GM18507 (cell line): ENCODE results near the gene HECW1.

Experiments used
- DNase-seq: peaks from one replicate; pipeline ENCODE4 v3.0.0; 2011; ENCODE audit warnings: low read depth; ENCODE audit not compliant: insufficient read length; ENCODE audit errors: extremely low spot score
- FAIRE-seq: peaks from 2 replicates; lab custom pipeline; 2011; peaks lifted over from hg19 to GRCh38; lab: Jason Lieb, UNC

Gene HECW1

DNA sequence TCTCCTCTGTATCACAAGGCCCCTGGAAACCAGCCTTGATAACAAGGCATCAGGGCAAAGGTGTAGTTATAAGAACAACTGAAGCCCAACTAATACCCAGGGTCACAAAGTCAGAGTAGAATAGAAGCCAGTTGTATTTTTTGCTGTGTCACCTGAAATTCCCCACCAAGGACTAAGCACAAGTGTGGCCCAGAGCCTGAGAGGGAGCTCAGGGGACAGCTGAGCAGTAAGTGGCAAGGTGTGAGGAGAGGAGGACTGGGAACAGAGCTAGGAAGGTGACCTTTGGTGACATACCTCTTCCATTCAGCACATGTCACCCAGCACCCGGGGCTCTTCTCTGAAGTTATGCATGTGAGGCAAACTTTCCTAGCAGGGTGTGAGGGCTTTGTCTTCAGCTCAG is 179.9 kb downstream of the HECW1 start:
- FAIRE-seq (no peak), DNase-seq (no peak)

DNA sequence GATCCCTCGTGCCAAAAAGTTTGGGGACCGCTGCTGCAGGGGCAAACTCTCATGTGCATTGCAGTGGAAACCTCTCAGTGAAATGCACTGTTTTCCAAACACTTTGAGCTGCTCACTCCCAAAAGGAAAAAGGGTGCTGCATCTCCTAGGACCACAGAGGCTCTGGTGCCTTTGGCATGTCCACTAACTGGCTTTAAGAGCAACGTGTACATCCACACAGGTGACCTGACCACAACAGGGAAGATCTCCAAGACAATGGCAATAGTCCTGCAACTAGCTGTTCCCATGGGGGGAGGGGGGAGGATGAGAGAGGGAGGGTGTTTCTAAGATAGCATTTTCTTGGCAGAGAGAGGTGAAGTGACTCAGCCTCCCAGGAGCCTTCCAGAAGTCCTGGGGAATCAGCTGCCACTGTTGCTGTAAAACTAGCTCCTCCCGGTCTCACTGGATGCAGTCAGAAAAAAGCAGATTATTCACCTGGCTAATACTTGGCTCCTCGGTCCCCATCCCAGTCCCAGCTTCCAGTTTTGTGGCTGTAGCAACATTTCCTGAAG is 181.7 kb downstream of the HECW1 start:
- DNase-seq (no peak), FAIRE-seq (no peak)

DNA sequence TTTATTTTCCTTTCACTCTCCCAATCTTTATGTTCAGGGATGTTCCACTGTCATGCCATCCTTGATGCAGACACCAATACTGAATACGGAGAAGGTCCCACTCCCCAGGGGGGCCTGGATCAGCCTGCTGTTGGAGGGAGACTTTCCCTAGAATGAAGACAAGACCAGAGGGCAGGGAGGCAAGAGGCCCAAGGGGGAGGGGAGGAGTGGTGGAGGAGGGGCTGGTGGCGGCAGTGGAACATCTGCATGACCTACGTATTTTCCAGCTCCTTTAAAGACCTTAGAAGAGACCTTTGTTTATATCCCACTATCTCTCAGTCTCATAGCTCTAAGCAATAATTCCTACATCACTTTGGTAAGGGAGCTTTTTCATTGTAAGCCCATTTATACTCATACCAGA is 183.0 kb downstream of the HECW1 start:
- DNase-seq (no peak), FAIRE-seq (no peak)

- no peak for DNase-seq
- FAIRE-seq = no peak
Observed at GRCh38 chr7:43296306-43296705, 183.9 kb downstream of the HECW1 start.

DNA sequence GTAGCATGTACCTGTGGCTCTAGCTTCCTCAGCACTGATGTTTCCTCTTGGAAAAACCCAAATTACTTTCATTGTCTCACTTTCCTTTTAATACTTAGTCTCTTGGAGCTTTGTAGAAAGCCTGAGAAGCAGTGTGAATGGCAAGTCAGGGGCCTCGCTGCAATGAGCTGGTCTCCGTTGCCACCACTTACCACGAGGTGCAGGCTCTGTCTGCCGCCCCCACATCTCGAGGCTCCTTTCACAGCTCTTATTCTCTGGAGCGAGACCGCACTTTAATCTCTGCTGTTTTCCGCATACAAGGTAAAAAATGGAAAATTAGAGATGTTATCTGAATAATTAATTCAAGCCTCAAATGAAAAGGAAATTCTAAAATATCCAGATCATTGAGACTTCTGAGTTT is 186.2 kb downstream of the HECW1 start:
- DNase-seq (no peak), FAIRE-seq (no peak)

DNA sequence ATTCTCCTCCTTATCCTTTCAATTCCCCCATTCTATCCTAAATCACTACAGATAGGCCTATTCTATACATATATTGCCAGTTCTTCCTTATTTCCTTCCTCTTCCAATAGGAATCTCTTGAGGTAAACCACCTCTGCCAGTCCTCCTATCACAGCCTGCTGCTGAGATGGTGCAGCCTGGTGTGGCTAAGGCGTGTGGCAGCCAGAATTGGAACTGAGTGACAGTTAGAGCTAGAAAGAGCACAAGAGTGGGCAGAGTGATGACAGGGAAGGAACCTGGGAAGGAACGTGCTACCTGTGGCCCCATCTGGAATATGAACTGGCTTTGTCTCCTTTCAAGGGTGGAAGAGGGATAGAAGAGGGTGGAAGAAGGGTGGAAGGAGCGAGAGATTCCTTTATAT is 187.7 kb downstream of the HECW1 start:
- no peak for DNase-seq

GRCh38 chr7:43302211-43302711 is 189.8 kb downstream of the HECW1 start:
- FAIRE-seq = no peak
- no peak for DNase-seq

More for the DNA sequence above, 187.7 kb downstream of the HECW1 start:
- FAIRE-seq = no peak

DNA sequence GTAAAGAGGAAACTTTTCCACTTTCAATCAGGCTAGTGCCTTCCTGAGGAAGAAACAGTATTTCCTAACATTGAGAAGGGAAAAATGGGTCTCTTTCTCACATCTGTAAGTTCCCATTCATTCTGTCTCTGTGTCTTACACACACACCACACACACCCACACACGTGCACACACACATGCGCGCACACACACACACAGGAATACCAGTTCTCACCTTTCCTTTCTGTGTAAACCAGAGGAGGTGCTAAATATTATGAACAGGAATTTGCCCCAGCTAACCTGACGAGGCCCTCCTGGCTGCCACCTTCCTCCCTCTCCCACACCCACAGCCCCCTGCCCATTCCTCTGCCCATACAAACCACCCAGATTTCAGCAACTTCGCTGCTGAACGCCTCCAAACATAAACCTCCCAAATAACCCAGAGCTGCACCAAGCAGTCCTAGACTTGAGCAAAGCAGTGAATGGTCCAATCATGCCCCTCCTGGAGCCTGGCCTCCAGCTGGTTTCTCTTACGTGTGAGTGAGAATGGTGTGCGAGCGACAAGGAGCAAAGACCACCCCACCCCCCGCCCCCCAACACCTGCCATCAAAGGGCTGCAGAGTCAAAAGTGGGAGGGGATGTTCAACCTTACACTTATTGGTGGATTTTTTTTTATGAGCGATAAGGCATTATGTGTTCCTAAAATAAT is 190.5 kb downstream of the HECW1 start:
- FAIRE-seq (no peak), DNase-seq (no peak)

GRCh38 chr7:43303740-43304241 is 191.3 kb downstream of the HECW1 start:
- FAIRE-seq (peak; percentile 33), DNase-seq (no peak)

DNA sequence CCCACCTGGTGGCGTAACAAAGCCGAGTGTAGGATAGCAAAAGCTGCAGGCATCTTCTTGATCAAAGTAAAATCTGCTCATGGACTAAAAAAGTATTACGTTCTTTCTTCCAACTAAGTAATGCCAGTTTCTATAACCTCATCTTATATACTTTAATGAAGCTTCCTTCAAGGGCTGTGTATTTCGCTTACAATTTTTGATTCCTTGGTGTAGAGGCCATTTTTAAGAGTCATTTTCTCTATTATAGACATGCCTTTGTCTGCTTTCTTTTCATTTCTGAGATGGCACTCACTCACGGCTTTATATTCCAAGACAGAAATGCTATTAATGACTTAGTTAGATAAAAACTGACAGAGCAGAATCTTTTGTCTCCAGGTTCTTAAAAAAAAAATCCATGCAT is 194.0 kb downstream of the HECW1 start:
- no peak for FAIRE-seq

DNA sequence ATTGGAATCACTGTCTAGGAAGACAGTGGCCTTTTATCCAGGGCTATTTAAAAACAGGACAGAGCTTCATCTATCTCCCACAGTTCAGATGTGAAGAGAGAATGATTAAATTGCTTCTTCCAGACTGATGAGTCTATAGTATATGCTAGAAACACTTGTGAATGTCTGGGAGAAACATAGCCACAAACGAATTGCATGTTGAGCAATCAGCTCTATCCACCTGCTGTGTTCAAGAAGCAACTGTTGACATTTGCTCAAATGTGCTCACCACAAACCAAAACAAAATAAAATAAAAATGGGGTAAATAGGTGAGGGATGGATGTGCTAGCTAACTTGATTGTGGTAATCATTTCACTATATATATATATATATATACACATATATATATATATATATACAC is 195.1 kb downstream of the HECW1 start:
- FAIRE-seq (no peak), DNase-seq (no peak)

More for the DNA sequence above, 194.0 kb downstream of the HECW1 start:
- no peak for DNase-seq

DNA sequence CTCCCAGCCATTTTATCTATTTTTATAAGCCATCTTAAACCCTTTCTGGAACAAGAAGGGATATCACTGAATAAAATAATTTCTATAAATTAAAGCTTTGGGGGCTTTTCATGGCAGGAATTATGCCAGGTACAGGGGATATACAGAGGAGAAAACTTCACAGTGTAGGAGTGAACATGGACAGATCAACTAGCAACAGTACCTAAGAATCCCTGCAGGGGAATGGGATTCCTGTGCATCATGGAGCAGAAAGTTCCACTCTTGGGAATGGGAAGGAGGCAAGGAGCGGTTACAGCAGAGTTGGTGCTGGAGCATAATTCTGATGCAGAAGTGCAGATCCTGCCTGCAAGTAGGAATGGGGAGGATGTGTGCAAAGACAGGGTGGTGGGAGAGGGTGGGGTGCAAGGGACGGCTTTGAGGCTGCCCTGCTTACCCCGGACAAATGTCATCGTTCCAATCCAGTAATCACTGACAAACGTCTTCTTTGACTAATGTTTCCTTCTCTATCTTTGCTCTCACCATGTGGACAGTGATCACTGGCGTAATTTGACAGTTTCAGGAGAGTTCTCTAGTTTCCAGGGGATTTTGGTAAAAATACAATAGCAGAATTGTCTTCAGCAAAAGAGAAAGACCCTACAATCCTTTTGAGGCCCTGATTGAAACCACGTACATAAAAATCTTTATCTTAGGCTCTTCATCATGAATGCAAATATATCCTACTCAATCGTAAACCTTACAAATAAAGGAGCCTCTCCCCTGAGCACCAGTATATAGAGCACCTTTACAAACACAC is 196.7 kb downstream of the HECW1 start:
- FAIRE-seq (no peak), DNase-seq (no peak)

DNA sequence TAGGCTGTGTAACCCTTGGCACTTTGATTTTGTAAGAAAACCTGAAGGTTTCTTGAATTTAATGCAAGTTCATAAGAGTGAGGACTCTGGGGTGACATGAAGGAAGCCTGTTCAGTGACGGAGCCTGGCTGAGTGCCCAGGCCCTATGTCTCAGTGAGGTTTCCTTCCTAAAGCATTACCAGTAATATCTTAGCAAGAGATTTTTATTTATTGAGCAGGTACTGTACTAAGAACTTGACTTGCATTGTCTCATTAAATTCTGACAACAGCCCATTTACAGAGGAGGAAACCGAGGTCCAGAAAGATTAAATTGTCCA is 197.2 kb downstream of the HECW1 start:
- FAIRE-seq (peak; percentile 33), DNase-seq (no peak)

DNA sequence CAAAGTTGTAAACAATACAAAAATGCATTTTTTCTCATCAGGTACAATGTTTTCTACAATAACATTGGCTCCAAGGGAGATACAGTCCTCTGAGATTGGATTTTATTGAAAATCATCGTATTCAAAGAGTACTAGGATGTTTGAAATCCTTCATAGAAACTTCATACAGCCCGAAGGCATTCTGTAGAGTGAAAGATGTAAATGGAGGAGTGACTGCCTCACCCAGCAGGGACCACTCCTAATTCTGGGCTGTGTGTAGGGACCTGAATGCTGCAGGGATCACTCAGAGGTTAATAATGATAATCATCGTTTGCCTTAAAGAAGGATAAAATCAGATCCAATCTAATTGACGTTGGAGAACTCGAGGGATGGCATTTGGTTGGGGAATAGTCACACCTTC is 198.6 kb downstream of the HECW1 start:
- no peak for FAIRE-seq
- no peak for DNase-seq

- DNase-seq (no peak), FAIRE-seq (no peak)
Observed at GRCh38 chr7:43311694-43312093, 199.2 kb downstream of the HECW1 start.

DNA sequence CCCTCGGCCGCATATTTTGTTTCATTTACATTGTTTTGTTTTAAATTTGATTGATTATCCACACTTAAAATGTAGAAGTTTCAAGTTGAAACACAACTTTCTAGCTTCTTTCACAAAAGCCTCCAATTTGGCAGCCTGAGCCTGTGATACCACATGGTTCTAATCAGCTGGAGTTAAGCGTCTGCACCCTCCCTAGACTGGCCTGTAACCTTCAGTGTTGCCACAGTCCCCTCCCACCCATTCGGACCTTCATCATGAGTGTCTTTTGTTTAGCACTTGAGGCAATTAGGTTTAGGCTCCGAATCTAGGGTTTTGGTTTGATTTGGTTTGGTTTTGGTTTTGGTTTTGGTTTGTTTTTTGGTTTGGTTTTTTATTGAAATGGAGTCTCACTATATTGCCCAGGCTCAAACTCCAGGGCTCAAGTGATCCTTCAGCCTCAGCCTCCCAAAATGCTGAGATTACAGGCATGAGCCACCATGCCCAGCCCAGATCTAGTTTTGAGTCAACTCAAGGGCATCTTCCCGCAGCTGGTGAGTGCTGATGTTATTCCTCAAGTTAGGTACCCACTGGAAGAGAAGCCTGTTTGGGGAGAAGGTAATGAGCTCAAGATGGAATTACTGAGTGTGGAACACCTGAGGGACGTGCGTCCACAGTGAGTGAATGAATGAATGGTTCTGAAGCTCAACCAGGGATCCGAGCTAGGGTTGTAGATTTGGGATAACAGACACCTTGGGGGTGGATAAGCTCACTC is 201.4 kb downstream of the HECW1 start:
- DNase-seq (no peak), FAIRE-seq (no peak)

GRCh38 chr7:43314379-43315158 is 202.1 kb downstream of the HECW1 start:
- no peak for DNase-seq

GRCh38 chr7:43317075-43317474 is 204.6 kb downstream of the HECW1 start:
- FAIRE-seq = no peak
- no peak for DNase-seq

More at GRCh38 chr7:43314379-43315158, 202.1 kb downstream of the HECW1 start:
- FAIRE-seq = no peak

DNA sequence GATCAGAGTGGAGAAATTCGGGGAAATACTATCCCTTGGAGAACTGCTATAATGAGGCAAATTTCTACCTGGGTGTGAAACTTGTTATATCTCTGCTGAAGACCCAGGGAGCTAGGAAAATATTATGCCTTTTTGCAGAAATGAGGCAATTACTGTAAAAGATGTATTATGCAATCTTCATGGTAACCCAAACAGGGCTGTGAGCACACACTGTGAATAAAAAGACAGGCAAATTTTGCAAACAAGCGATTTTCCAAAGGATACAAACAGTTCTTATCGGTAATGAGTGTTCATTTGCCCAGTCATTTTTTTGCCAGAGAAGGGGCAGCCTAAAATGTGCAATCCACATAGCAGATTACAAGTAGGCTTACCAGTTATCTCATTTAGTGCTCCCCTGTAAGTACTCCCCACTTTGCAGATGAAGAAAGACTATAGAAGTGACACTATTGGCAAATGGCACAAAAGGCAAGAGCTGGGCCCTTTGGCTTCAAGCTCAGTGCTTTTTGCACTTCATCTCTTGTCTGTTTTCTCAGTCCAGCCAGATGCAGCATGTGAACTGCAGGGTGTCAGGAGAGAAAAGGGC is 205.8 kb downstream of the HECW1 start:
- FAIRE-seq (no peak), DNase-seq (no peak)
